CD14-positive monocyte (primary cell): Measurements from ENCODE around the gene PMPCA. TPM values are rescaled to one million over a fixed set of nuclear protein-coding genes. Genes with fewer than 3 reads are reported as not detected.

Experiments
- DNase-seq, 3 donors: peaks; one replicate each; pipeline ENCODE4 v3.0.0-alpha.2; 2011 to 2022
- H2AFZ ChIP-seq: 2 replicates; pipeline ENCODE4 v1.6.0; 2012; ENCODE audit warnings: mild to moderate bottlenecking, low read depth, low read length, inconsistent platforms; ENCODE audit not compliant: insufficient read depth, poor library complexity, severe bottlenecking
- H3K27ac ChIP-seq, 2 donors: 1 replicate in 1 of 2; 2 replicates in 1 of 2; pipeline ENCODE4 v1.5.1; 2012 to 2013; ENCODE audit warnings: low read length in 2 of 2, control low read depth in 1 of 2, inconsistent platforms in 1 of 2, low read depth in 1 of 2, mild to moderate bottlenecking in 1 of 2
- H3K27me3 ChIP-seq, 2 donors: one replicate each; pipeline versions ENCODE4 v1.6.0 to v1.6.1; 2011 to 2013; ENCODE audit warnings: low read length in 2 of 2; ENCODE audit not compliant: control insufficient read depth in 2 of 2, insufficient read depth in 2 of 2
- H3K36me3 ChIP-seq, 2 donors: replicated peaks in 1 of 2; 1 replicate in 1 of 2; 2 replicates in 1 of 2; pipeline versions ENCODE4 v1.5.1 to v1.6.1; 2012 to 2013; ENCODE audit warnings: low read length in 2 of 2, control low read depth in 1 of 2, inconsistent platforms in 1 of 2, mild to moderate bottlenecking in 1 of 2; ENCODE audit not compliant: insufficient read depth in 2 of 2, control insufficient read depth in 1 of 2
- H3K4me1 ChIP-seq, 2 donors: 1 replicate in 1 of 2; 2 replicates in 1 of 2; pipeline versions ENCODE4 v1.5.1 to v1.6.1; 2012 to 2013; ENCODE audit warnings: low read length in 2 of 2, control low read depth in 1 of 2, inconsistent platforms in 1 of 2, mild to moderate bottlenecking in 1 of 2, moderate library complexity in 1 of 2; ENCODE audit not compliant: insufficient read depth in 2 of 2, control insufficient read depth in 1 of 2
- H3K4me2 ChIP-seq: replicated peaks from 2 replicates; pipeline ENCODE3; 2012; ENCODE audit warnings: low read length, moderate library complexity, mild to moderate bottlenecking; ENCODE audit not compliant: poor library complexity, severe bottlenecking; ENCODE audit errors: extremely low read depth
- H3K4me3 ChIP-seq, 3 experiments: fragments of 200-600 bp in 1 of 3; sonication (generic) in 1 of 3; replicated peaks in 1 of 3; 1 replicate in 2 of 3; 2 replicates in 1 of 3; pipeline ENCODE4 v1.5.1; 2011 to 2013; ENCODE audit warnings: low read length in 3 of 3, mild to moderate bottlenecking in 3 of 3, control low read depth in 2 of 3, low read depth in 2 of 3, inconsistent platforms in 1 of 3, moderate library complexity in 1 of 3
- H3K79me2 ChIP-seq: 2 replicates; pipeline ENCODE4 v1.6.0; 2012; ENCODE audit warnings: mild to moderate bottlenecking, control low read depth, inconsistent platforms, low read length, moderate library complexity; ENCODE audit not compliant: insufficient read depth
- H3K9ac ChIP-seq: 2 replicates; pipeline ENCODE4 v1.6.0; 2017; ENCODE audit warnings: low read length, mild to moderate bottlenecking; ENCODE audit not compliant: insufficient read depth, poor library complexity, severe bottlenecking
- H3K9me3 ChIP-seq, 2 donors: replicated peaks in 1 of 2; 1 replicate in 1 of 2; 2 replicates in 1 of 2; pipeline versions ENCODE4 v1.5.1 to v1.6.1; 2012 to 2013; ENCODE audit warnings: low read length in 2 of 2, control low read depth in 1 of 2; ENCODE audit not compliant: control insufficient read depth in 1 of 2, insufficient read depth in 1 of 2
- H4K20me1 ChIP-seq: 2 replicates; pipeline ENCODE4 v1.6.0; 2012; ENCODE audit warnings: mild to moderate bottlenecking, low read length, control low read depth, moderate library complexity; ENCODE audit not compliant: insufficient read depth
- H3K27ac Mint-ChIP-seq, 7 donors: one replicate each; pipeline ENCODE4 v1.8.0; 2020; ENCODE audit warnings: mild to moderate bottlenecking in 7 of 7, mixed read lengths in 7 of 7, moderate library complexity in 6 of 7, inconsistent platforms in 2 of 7
- H3K27me3 Mint-ChIP-seq, 3 donors: one replicate each; pipeline ENCODE4 v1.8.0; 2021 to 2022; ENCODE audit warnings: low read depth in 3 of 3, mild to moderate bottlenecking in 3 of 3, mixed read lengths in 3 of 3, moderate library complexity in 3 of 3, inconsistent platforms in 1 of 3
- H3K36me3 Mint-ChIP-seq, 2 donors: one replicate each; pipeline ENCODE4 v1.8.0; 2020; ENCODE audit warnings: mixed read lengths in 2 of 2, inconsistent platforms in 1 of 2, mild to moderate bottlenecking in 1 of 2
- H3K4me1 Mint-ChIP-seq: one replicate; pipeline ENCODE4 v1.8.0; 2020; ENCODE audit warnings: mild to moderate bottlenecking, mixed read lengths
- H3K4me3 Mint-ChIP-seq, 2 donors: one replicate each; pipeline ENCODE4 v1.8.0; 2020; ENCODE audit warnings: mild to moderate bottlenecking in 2 of 2, mixed read lengths in 2 of 2, moderate library complexity in 1 of 2
- H3K9me3 Mint-ChIP-seq, 7 donors: one replicate each; pipeline ENCODE4 v1.8.0; 2020 to 2022; ENCODE audit warnings: mixed read lengths in 7 of 7, mild to moderate bottlenecking in 6 of 7, moderate library complexity in 6 of 7, inconsistent platforms in 2 of 7
- WGBS: methylation state at CpG from one replicate; pipeline ENCODE4 v1.1.5; 2013; ENCODE audit warnings: missing lambda C conversion rate; ENCODE audit not compliant: insufficient coverage; 5-methylcytosine and 5-hydroxymethylcytosine counted together
- intact Hi-C, 2 donors: fragments of 100-400 bp; cut with micrococcal nuclease; formaldehyde crosslinking; loops; one replicate each; pipeline versions ENCODE4 v1.15.0 to v1.15.1; 2023
- polyA plus RNA-seq, 3 donors: library from polyadenylated mRNA; depleted of rRNA in 1 of 3; unstranded in 2 of 3; stranded (reverse) in 1 of 3; fragments of 300-500 nt in 2 of 3; fragments of >200 nt in 1 of 3; fragmentation: Illumina TruSeq in 2 of 3; gene quantifications; 1 replicate in 2 of 3; 2 replicates in 1 of 3; pipeline ENCODE4 v1.2.3, GENCODE V29; 2012 to 2021
- TF ChIP-seq, protein P1 (sequence below): fragments of 200-600 bp; IDR thresholded peaks from one replicate; pipeline ENCODE4 v1.8.0; 2022; ENCODE audit warnings: antibody characterized with exemption, mild to moderate bottlenecking

PMPCA gene
- polyA plus RNA-seq, 3 donors: 23.1 to 58.8 (median 24.9) TPM

DNA sequence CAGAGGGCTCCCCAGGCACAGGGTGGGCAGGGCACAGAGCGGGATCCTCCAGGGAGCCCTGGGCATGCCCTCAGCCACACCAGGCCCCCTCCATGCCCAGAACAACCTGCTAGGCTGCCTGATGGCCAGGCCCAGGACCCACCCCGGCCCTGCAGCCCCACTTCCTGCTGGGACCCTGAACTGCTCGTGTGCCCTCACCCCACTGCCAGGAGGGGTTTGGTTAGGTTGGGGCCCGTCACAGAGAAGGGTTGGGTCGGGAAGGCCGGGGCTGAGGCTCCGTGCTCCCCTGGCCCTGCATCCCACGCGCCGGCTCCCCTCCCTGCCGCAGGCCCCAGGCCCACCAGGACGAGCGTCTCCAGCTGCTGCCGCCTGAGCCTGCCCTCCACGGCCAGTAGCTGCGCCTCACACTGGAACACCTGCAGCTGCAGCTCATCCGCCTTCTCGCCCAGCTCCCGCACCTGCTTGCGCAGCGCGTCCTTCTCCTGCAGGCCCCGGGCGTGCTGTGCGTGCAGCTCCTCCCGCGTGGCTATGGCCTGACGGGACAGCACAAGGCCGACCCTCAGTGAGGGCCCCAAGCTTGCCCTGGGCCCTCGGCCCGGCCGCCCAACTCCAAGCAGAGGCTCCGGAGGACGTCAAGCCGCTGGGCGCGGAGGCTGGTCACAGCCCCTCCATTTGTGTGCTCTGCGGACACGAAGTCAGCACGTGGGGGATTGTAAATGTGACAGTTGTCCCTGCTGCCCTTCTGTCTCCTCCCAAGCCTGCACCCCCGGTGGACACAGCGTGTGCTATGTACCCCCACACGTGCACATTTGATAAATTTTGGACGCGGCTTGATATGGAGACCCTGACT is 42.9 kb upstream of the PMPCA start:
- no peak overlapping the region for H2AFZ ChIP-seq
- H3K4me1 ChIP-seq: peaks cover 44 to 51% of the 10 kb centered on the region in 2 donors
- H3K9me3 Mint-ChIP-seq: peaks cover 0 to 2% (median 0%) of the 10 kb centered on the region in 7 donors
- no peak overlapping the region for H3K27ac ChIP-seq
- H3K36me3 Mint-ChIP-seq: peaks cover 25 to 44% of the 10 kb centered on the region in 2 donors
- H3K4me3 Mint-ChIP-seq: no peak overlapping the region
- H3K36me3 ChIP-seq: peaks cover 49 to 57% of the 10 kb centered on the region in 2 donors
- H3K4me2 ChIP-seq: no peak overlapping the region
- intact Hi-C loops: loop anchor here in 1 of 2 donors (10.0 kb wide), 1 partner anchor 117 kb away; the partner anchor contains the start of gene SEC16A
- TF ChIP-seq, protein P1, sequence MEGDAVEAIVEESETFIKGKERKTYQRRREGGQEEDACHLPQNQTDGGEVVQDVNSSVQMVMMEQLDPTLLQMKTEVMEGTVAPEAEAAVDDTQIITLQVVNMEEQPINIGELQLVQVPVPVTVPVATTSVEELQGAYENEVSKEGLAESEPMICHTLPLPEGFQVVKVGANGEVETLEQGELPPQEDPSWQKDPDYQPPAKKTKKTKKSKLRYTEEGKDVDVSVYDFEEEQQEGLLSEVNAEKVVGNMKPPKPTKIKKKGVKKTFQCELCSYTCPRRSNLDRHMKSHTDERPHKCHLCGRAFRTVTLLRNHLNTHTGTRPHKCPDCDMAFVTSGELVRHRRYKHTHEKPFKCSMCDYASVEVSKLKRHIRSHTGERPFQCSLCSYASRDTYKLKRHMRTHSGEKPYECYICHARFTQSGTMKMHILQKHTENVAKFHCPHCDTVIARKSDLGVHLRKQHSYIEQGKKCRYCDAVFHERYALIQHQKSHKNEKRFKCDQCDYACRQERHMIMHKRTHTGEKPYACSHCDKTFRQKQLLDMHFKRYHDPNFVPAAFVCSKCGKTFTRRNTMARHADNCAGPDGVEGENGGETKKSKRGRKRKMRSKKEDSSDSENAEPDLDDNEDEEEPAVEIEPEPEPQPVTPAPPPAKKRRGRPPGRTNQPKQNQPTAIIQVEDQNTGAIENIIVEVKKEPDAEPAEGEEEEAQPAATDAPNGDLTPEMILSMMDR: no peak
- H3K4me3 ChIP-seq: no peak overlapping the region
- peaks cover 28% of the 10 kb centered on the region for H3K4me1 Mint-ChIP-seq
- H3K9me3 ChIP-seq: no peaks in the 10 kb centered on the region
- H3K27me3 ChIP-seq: no peaks in the 10 kb centered on the region
- H3K27me3 Mint-ChIP-seq: peaks cover 1 to 2% (median 2%) of the 10 kb centered on the region in 3 donors
- peaks cover 16% of the 10 kb centered on the region for H3K79me2 ChIP-seq
- H3K27ac Mint-ChIP-seq: no peak overlapping the region
- no peak overlapping the region for H3K9ac ChIP-seq
- no peak for DNase-seq
- peaks cover 51% of the 10 kb centered on the region for H4K20me1 ChIP-seq
- WGBS: 94% methylated on average over 39 of the region's 45 CpGs

DNA sequence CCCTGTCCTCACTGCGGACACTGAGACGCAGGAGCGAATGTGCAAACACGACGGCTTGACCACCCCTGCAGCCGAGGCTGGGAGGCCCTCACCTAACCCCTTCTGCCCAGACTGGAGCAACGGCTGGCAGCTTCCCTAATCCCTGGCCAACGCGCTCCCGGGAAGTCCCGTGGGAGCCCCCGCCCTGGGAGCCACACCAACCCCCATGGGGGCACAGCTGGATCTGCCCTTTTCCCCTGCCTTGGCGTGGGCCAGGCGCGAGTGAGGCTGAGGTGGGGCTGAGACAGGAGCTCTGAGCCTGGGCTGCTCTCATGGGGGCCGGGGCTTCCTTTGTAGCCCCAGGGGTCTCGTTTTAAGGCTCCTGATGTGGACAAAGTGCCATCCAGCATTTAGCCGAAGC is 42.3 kb upstream of the PMPCA start:
- intact Hi-C loops: loop anchor here in 1 of 2 donors (10.0 kb wide), 1 partner anchor 117 kb away; the partner anchor contains the start of gene SEC16A
- Histone ChIP-seq H3K79me2 (peaks cover 23% of the 10 kb centered on the region), H2AFZ (no peak overlapping the region), H3K9ac (no peak overlapping the region), H3K36me3 (peaks cover 49 to 57% of the 10 kb centered on the region in 2 donors), H3K4me2 (no peak overlapping the region), H4K20me1 (peaks cover 47% of the 10 kb centered on the region), H3K27me3 (no peaks in the 10 kb centered on the region), H3K4me3 (no peak overlapping the region), H3K4me1 (peaks cover 44 to 52% of the 10 kb centered on the region in 2 donors), H3K27ac (no peak overlapping the region), H3K9me3 (no peaks in the 10 kb centered on the region)
- WGBS: 93% methylated on average over 18 of the region's 18 CpGs
- H3K27ac Mint-ChIP-seq: no peak overlapping the region
- H3K36me3 Mint-ChIP-seq: peaks cover 25 to 44% of the 10 kb centered on the region in 2 donors
- no peak overlapping the region for H3K4me3 Mint-ChIP-seq
- no peak for DNase-seq
- H3K27me3 Mint-ChIP-seq: peaks cover 1 to 2% (median 2%) of the 10 kb centered on the region in 3 donors
- peaks cover 34% of the 10 kb centered on the region for H3K4me1 Mint-ChIP-seq
- TF ChIP-seq, protein P1: no peak
- peaks cover 0 to 2% (median 0%) of the 10 kb centered on the region in 7 donors for H3K9me3 Mint-ChIP-seq
